Measurements from ENCODE around the gene SDC4. TPM values are rescaled to one million over a fixed set of nuclear protein-coding genes. Genes with fewer than 3 reads are reported as not detected.

The SDC4 gene
- 212 and 227 TPM in 2 replicates for total RNA-seq

GRCh38 chr20:45347936-45348778, at the start of gene SDC4:
Gene SDC4, minus strand, starts transcription at chr20:45348424. Its CDS starts 40 bp downstream, at chr20:45348384.

GRCh38 chr20:45378191-45378590, 30.0 kb upstream of the SDC4 start, which contains the start of gene TP53TG5:
Gene TP53TG5, minus strand, starts transcription at chr20:45378325. Its CDS starts 89 bp downstream, at chr20:45378236.

GRCh38 chr20:45362804-45363610, 14.8 kb upstream of the SDC4 start, which contains the start of gene SYS1:
Gene SYS1, plus strand, starts transcription at chr20:45363156. Its CDS starts 376 bp downstream, at chr20:45363532.

GRCh38 chr20:45308117-45308778, 40.0 kb downstream of the SDC4 start, which contains the start of gene MATN4:
Gene MATN4, minus strand, starts transcription at chr20:45308299. Its CDS starts 2,717 bp downstream, at chr20:45305582.

GRCh38 chr20:45306431-45306982, 41.7 kb downstream of the SDC4 start, which contains the start of gene RBPJL:
Gene RBPJL, plus strand, starts transcription at chr20:45306840. Its CDS starts 83 bp downstream, at chr20:45306923.

Other genes with a start within 250 kb of the SDC4 start
- gene KCNS1, start 247.3 kb downstream of the SDC4 start, total RNA-seq: 0.14 and 0.44 TPM in 2 replicates
- not detected in 2 replicates for gene WFDC5, start 233.2 kb downstream of the SDC4 start, total RNA-seq
- gene WFDC12, start 224.0 kb downstream of the SDC4 start, total RNA-seq: not detected in 2 replicates
- gene PI3, start 173.5 kb downstream of the SDC4 start, total RNA-seq: 0.44 TPM in 1 of 2 replicates, not detected in the other
- gene SEMG1, start 141.4 kb downstream of the SDC4 start, total RNA-seq: not detected in 2 replicates
- gene SEMG2, start 127.1 kb downstream of the SDC4 start, total RNA-seq: not detected in 2 replicates
- not detected in 2 replicates for gene SLPI, start 93.9 kb downstream of the SDC4 start, total RNA-seq
- not detected in 2 replicates for gene RBPJL, start 41.6 kb downstream of the SDC4 start, total RNA-seq
- 0.22 TPM in 1 of 2 replicates, not detected in the other for gene MATN4, start 40.1 kb downstream of the SDC4 start, total RNA-seq
- 47.3 and 51.3 TPM in 2 replicates for gene SYS1, start 14.7 kb upstream of the SDC4 start, total RNA-seq
- not detected in 2 replicates for gene TP53TG5, start 29.9 kb upstream of the SDC4 start, total RNA-seq
- gene DBNDD2, start 59.9 kb upstream of the SDC4 start, total RNA-seq: 12.3 and 16.2 TPM in 2 replicates
- gene PIGT, start 67.7 kb upstream of the SDC4 start, total RNA-seq: 46.1 and 59.5 TPM in 2 replicates
- gene WFDC2, start 121.3 kb upstream of the SDC4 start, total RNA-seq: not detected in 2 replicates
- gene SPINT3, start 167.2 kb upstream of the SDC4 start, total RNA-seq: not detected in 2 replicates
- not detected in 2 replicates for gene WFDC6, start 191.1 kb upstream of the SDC4 start, total RNA-seq
- not detected in 2 replicates for gene EPPIN, start 199.0 kb upstream of the SDC4 start, total RNA-seq
- not detected in 2 replicates for gene WFDC8, start 230.9 kb upstream of the SDC4 start, total RNA-seq

Data from placental pericyte (primary cell).